BLaER1 treated with 17β-estradiol and CSF1 and Interleukin-3, amounts not matched to agents 10 nM and 100 nM (cell line): Measurements from ENCODE around the gene MAGI1.

Source experiments
- H3K27ac ChIP-seq, 11 experiments: shearing (Covaris generic); formaldehyde crosslinking; 2 replicates each; pipeline ENCODE4 v1.8.1; 2022
- H3K27me3 ChIP-seq, 11 experiments: shearing (Covaris generic); formaldehyde crosslinking; 2 replicates each; pipeline ENCODE4 v1.8.1; 2022
- H3K36me3 ChIP-seq, 11 experiments: shearing (Covaris generic); formaldehyde crosslinking; 2 replicates each; pipeline ENCODE4 v1.8.1; 2022
- H3K4me1 ChIP-seq, 10 experiments: shearing (Covaris generic); formaldehyde crosslinking; 2 replicates each; pipeline ENCODE4 v1.8.1; 2022
- H3K4me2 ChIP-seq, 11 experiments: shearing (Covaris generic); formaldehyde crosslinking; 2 replicates each; pipeline ENCODE4 v1.8.1; 2022
- H3K4me3 ChIP-seq, 10 experiments: shearing (Covaris generic); formaldehyde crosslinking; 2 replicates each; pipeline ENCODE4 v1.8.1; 2022
- H3K9ac ChIP-seq, 11 experiments: shearing (Covaris generic); formaldehyde crosslinking; 2 replicates each; pipeline ENCODE4 v1.8.1; 2022
- H3K9me3 ChIP-seq, 11 experiments: shearing (Covaris generic); formaldehyde crosslinking; replicated peaks in 1 of 11; 2 replicates each; pipeline ENCODE4 v1.8.1; 2022
- H4K20me1 ChIP-seq, 11 experiments: shearing (Covaris generic); formaldehyde crosslinking; 2 replicates each; pipeline ENCODE4 v1.8.1; 2022
- Cebpa-rat ChIP-seq, 11 experiments: shearing (Covaris generic); IDR thresholded peaks; 2 replicates each; pipeline ENCODE4 v1.8.1; 2022

The MAGI1 gene

DNA sequence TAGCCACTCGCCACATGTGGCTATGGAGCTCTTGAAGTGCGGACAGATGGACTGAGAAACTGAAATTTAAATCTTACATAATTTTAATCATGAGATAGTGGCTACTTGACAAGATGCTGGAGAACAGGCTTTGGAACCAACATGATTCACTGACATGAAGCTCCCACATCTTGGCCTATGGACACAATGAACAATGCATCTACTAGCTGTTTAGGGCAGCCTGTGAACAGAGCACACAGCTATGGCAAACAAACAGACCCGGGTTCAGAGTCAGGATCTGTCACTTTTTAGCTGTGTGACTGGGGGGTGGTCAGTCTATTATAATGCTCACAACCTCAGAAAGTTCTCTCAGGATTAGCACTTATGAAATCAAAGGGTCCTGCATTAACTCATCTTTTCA lies 616.6 kb downstream of the MAGI1 start:
- Histone ChIP-seq H3K4me1 (peaks cover 0 to 16% (median 8%) of the 10 kb centered on the region in 10 experiments; a peak in 16 of 20 replicates), H3K36me3 (peaks cover 0 to 36% (median 0%) of the 10 kb centered on the region in 11 experiments; a peak in 8 of 22 replicates), H3K4me2 (no peak overlapping the region), H3K27me3 (no peaks in the 10 kb centered on the region), H4K20me1 (no peaks in the 10 kb centered on the region), H3K4me3 (no peak overlapping the region), H3K27ac (no peak overlapping the region), H3K9me3 (no peaks in the 10 kb centered on the region), H3K9ac (no peak overlapping the region)
- TF ChIP-seq Cebpa-rat (IDR thresholded peaks at IDR 0.05) = no peak

DNA sequence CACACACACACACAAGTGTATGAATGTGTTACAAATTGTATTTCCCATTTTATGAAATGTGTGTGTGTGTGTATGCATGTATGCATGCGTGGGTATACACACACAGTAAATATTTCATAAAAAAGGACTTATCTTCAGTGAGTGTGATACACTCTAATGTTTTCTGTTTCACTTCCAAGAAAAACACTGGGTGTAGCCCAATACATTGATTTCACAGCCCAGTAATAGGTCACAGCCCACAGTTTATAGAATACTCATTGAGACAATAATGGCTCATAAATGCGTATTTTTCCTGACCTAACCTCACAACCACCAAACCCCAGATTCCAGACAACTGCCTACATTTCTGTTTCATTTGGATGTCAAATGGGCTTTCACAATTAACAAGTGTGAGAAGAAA lies 619.5 kb downstream of the MAGI1 start:
- Histone ChIP-seq H4K20me1 (no peaks in the 10 kb centered on the region), H3K36me3 (peaks cover 0 to 28% (median 0%) of the 10 kb centered on the region in 11 experiments; a peak in 9 of 22 replicates), H3K4me1 (peaks cover 0 to 16% (median 8%) of the 10 kb centered on the region in 10 experiments; a peak in 16 of 20 replicates), H3K9me3 (no peaks in the 10 kb centered on the region), H3K27me3 (no peaks in the 10 kb centered on the region), H3K27ac (no peak overlapping the region), H3K9ac (no peak overlapping the region), H3K4me3 (no peak overlapping the region), H3K4me2 (no peak overlapping the region)
- no peak for TF ChIP-seq Cebpa-rat (IDR thresholded peaks at IDR 0.05)

DNA sequence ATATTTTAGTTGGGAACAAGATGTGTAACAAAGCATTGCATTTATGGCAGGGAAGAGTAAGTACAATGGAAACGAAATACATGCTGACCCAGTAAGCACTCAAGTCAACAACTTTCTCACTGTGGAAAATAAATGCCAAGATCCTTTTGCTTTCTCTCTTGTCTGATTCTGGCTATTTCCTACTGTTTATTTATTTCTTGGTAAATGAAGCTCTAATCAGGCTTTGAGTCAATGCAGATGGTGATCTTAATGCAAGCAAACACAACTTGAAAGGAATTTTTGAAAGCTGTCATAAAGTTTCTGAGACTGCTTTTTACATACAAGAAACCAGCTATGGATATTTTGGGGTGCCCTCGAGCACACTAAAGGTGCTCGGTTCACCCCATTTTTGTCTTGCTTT lies 624.8 kb downstream of the MAGI1 start:
- no peak overlapping the region for H3K9ac ChIP-seq
- H3K27ac ChIP-seq = no peak overlapping the region
- TF ChIP-seq Cebpa-rat (IDR thresholded peaks at IDR 0.05) = no peak
- no peaks in the 10 kb centered on the region for H3K27me3 ChIP-seq
- peaks cover 0 to 25% (median 20%) of the 10 kb centered on the region in 10 experiments; a peak in 14 of 20 replicates for H3K4me1 ChIP-seq
- no peak overlapping the region for H3K4me2 ChIP-seq
- no peak overlapping the region for H3K4me3 ChIP-seq
- no peaks in the 10 kb centered on the region for H4K20me1 ChIP-seq
- H3K9me3 ChIP-seq = no peaks in the 10 kb centered on the region
- H3K36me3 ChIP-seq = peaks cover 0 to 11% (median 0%) of the 10 kb centered on the region in 11 experiments; a peak in 4 of 22 replicates

DNA sequence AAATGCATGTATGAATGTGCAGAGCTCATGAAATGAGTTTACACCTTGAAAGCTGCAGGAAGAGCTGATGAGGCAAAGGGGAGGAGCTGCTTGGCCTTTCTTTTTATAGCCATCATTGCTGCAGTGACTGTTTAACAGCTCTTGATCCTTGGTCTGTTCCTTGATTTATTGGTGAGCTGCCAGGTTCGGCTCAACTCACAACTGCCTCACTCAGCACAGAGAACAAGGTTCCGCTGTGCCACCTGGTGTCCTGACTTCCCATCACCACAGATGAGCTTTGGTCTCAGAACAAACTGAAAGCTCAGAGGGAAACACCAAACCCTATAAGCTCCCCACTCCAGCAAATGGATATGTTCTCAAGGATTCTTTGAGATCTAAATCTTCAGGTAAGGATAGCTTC lies 626.1 kb downstream of the MAGI1 start:
- Histone ChIP-seq H3K4me2 (peak overlapping the region in 5 of 11 experiments; percentile 32 to 58 (median 49); a peak in 9 of 22 replicates), H3K36me3 (peaks cover 0 to 18% (median 0%) of the 10 kb centered on the region in 11 experiments; a peak in 4 of 22 replicates), H3K9me3 (no peaks in the 10 kb centered on the region), H3K9ac (no peak overlapping the region), H3K4me1 (peaks cover 0 to 25% (median 20%) of the 10 kb centered on the region in 10 experiments; a peak in 14 of 20 replicates), H3K4me3 (no peak overlapping the region), H4K20me1 (no peaks in the 10 kb centered on the region), H3K27ac (no peak overlapping the region), H3K27me3 (no peaks in the 10 kb centered on the region)
- no peak for TF ChIP-seq Cebpa-rat (IDR thresholded peaks at IDR 0.05)

DNA sequence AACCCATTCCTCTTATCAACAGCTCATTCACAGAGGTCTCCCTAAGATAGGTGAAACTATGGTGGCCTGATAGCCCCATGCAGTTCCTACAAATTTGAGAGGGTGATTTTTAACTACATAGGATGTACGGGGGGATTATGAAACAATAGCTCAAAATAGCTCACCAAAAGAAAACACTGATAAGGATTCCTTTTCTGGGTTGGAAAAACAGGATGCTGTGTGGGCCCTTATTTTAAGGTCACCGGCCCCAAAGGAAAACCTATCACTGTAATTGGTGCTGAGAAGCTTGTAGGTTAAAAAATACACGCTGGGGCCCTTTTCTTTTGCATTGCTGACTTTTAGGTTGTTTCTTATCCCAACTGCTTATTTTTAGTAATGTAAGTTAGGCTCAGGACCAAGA lies 627.4 kb downstream of the MAGI1 start:
- H3K36me3 ChIP-seq = peaks cover 0 to 18% (median 0%) of the 10 kb centered on the region in 11 experiments; a peak in 4 of 22 replicates
- no peaks in the 10 kb centered on the region for H3K27me3 ChIP-seq
- H3K4me3 ChIP-seq = no peak overlapping the region
- no peaks in the 10 kb centered on the region for H3K9me3 ChIP-seq
- peaks cover 0 to 25% (median 20%) of the 10 kb centered on the region in 10 experiments; a peak in 14 of 20 replicates for H3K4me1 ChIP-seq
- no peak for TF ChIP-seq Cebpa-rat (IDR thresholded peaks at IDR 0.05)
- no peaks in the 10 kb centered on the region for H4K20me1 ChIP-seq
- H3K9ac ChIP-seq = no peak overlapping the region
- H3K4me2 ChIP-seq = peak overlapping the region in 8 of 11 experiments; percentile 4 to 58 (median 48); a peak in 14 of 22 replicates
- H3K27ac ChIP-seq = no peak overlapping the region

DNA sequence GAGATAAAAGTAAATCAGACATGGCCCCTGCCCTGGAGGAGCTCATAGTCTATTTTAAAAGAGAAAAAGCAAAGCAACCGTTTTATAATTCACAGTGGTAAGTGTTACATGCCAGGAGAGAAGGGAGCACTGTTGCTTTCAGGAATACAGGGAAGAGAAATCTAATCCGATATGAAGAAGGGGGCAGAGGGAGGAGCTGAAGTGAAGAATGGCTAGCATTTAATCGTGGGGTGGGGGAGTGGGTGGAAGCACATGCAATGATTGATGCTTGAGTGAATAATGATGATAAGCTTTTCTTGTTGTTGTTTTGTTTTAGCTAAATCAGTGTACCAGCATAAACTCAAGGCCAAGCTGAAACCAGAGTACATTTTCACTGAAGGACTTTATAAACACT lies 629.5 kb downstream of the MAGI1 start:
- Histone ChIP-seq H3K4me3 (no peak overlapping the region), H3K9me3 (no peaks in the 10 kb centered on the region), H3K4me2 (no peak overlapping the region), H3K27ac (no peak overlapping the region), H3K9ac (no peak overlapping the region), H3K27me3 (no peaks in the 10 kb centered on the region), H4K20me1 (no peaks in the 10 kb centered on the region), H3K4me1 (peaks cover 0 to 38% (median 21%) of the 10 kb centered on the region in 10 experiments; a peak in 14 of 20 replicates), H3K36me3 (peaks cover 0 to 7% (median 0%) of the 10 kb centered on the region in 11 experiments; a peak in 1 of 22 replicates)
- TF ChIP-seq Cebpa-rat (IDR thresholded peaks at IDR 0.05) = no peak

DNA sequence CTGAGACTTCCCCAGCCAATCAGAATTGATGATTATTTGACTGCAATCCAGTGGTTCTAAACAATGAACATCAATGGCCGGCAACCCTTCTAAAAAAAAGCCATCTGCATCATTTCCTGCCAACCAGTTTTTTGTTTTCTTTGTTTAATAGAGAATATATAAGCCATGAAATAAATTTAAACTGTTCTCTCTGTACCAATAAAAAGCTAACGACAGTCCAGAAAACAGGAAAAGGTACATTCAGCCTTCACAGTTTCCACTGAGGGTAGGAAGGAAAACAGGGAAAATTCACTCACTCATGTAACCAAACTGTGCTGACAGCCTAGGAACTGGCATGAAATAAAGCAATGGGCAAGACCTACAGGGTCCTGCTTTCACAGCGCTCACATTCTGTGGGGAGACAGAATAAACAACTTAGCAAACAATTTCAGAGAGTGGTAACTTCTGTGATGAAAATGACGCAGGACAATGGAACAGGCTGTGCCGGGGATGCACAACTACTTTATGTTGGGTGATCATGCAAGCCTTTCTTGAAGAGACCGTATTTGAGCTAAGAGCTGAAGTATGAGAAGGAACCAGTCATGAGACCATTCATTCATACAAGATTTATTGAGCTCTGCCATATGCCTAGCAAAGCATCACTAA lies 630.1 kb downstream of the MAGI1 start:
- Histone ChIP-seq H3K9ac (no peak overlapping the region), H3K36me3 (0 out of 22 replicates have a peak, but pooled peaks cover 0 to 7% (median 0%) of the 10 kb centered on the region in 11 experiments)
- no peak for TF ChIP-seq Cebpa-rat (IDR thresholded peaks at IDR 0.05)

DNA sequence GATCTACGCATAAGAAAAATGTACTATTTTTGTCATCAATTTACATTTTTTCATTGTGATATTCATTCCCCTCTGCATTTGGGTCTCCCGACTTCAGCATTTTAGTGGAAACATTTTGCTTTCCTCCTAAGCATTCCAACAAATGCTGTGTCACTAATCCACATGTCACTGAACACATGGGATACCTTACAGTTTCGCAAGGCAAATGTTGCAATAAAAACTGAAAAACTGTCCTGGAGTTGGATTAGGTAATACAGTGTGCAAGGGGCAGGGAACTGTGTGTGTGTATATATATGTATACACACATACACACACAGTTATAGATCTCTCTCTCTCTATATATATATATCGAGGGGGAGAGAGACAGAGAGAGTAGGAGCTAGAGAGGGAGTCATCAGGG lies 632.2 kb downstream of the MAGI1 start:
- Histone ChIP-seq H3K27ac (no peak overlapping the region), H3K4me3 (no peak overlapping the region), H4K20me1 (no peaks in the 10 kb centered on the region), H3K4me1 (peaks cover 0 to 20% (median 11%) of the 10 kb centered on the region in 10 experiments; a peak in 19 of 20 replicates), H3K4me2 (no peak overlapping the region), H3K36me3 (0 out of 22 replicates have a peak, but pooled peaks cover 0 to 7% (median 0%) of the 10 kb centered on the region in 11 experiments), H3K27me3 (no peaks in the 10 kb centered on the region), H3K9ac (no peak overlapping the region), H3K9me3 (no peaks in the 10 kb centered on the region)
- TF ChIP-seq Cebpa-rat (IDR thresholded peaks at IDR 0.05) = peak in 1 of 11 experiments; percentile 8; a peak in 1 of 22 replicates

More for the DNA sequence above, 630.1 kb downstream of the MAGI1 start:
- H3K4me1 ChIP-seq = peaks cover 0 to 38% (median 21%) of the 10 kb centered on the region in 10 experiments; a peak in 14 of 20 replicates
- H3K4me3 ChIP-seq = no peak overlapping the region
- H3K27ac ChIP-seq = no peak overlapping the region
- no peaks in the 10 kb centered on the region for H3K27me3 ChIP-seq
- no peaks in the 10 kb centered on the region for H4K20me1 ChIP-seq
- no peaks in the 10 kb centered on the region for H3K9me3 ChIP-seq
- no peak overlapping the region for H3K4me2 ChIP-seq

DNA sequence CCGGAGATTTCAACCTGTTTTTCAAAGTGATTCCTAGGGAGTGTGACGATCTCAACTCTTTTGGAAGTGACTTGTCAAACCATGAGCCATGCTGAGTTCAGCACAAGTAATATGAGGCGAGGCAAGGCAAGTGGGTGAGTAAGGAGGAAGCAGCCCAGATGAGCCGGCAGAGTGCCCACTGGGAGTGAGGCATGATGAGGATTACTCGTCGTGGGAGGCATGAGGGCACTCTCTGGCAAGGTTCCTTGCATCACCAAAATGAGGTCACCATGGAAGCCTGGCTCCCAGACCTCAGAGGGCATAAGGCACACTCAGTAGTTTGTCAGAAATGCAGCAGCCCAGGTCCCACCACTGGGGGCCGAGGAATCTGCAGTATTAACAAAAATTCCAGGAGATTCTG lies 636.1 kb downstream of the MAGI1 start:
- Histone ChIP-seq H3K9me3 (no peaks in the 10 kb centered on the region), H3K9ac (no peak overlapping the region), H3K27me3 (no peaks in the 10 kb centered on the region), H3K36me3 (no peaks in the 10 kb centered on the region), H3K4me2 (peak overlapping the region in 3 of 11 experiments; percentile 12 to 50 (median 20); a peak in 3 of 22 replicates), H3K27ac (no peak overlapping the region), H3K4me1 (peaks cover 0 to 13% (median 8%) of the 10 kb centered on the region in 10 experiments; a peak in 12 of 20 replicates), H3K4me3 (no peak overlapping the region), H4K20me1 (no peaks in the 10 kb centered on the region)
- no peak for TF ChIP-seq Cebpa-rat (IDR thresholded peaks at IDR 0.05)
